Adipocyte (in vitro differentiated cells): ENCODE measurements around the gene HRH1.

ENCODE experiments used
- DNase-seq: peaks from one replicate; pipeline ENCODE4 v3.0.0-alpha.2; 2015; ENCODE audit warnings: low read depth
- H3K27me3 ChIP-seq: replicated peaks from 2 replicates; pipeline ENCODE4 v1.7.0; 2013; ENCODE audit warnings: mild to moderate bottlenecking, low read length, moderate library complexity; ENCODE audit not compliant: control insufficient read depth, insufficient read depth
- H3K36me3 ChIP-seq: 2 replicates; pipeline ENCODE4 v1.7.0; 2013; ENCODE audit warnings: low read length, mild to moderate bottlenecking, moderate library complexity; ENCODE audit not compliant: control insufficient read depth, insufficient read depth, severe bottlenecking
- H3K4me1 ChIP-seq: 2 replicates; pipeline ENCODE4 v1.7.0; 2013; ENCODE audit warnings: mild to moderate bottlenecking, low read length, moderate library complexity; ENCODE audit not compliant: control insufficient read depth, insufficient read depth
- H3K4me3 ChIP-seq: 2 replicates; pipeline ENCODE4 v1.7.0; 2013; ENCODE audit warnings: mild to moderate bottlenecking, low read length, moderate library complexity
- H3K9ac ChIP-seq: 2 replicates; pipeline ENCODE4 v1.7.0; 2013; ENCODE audit warnings: mild to moderate bottlenecking, low read length, moderate library complexity
- H3K9me3 ChIP-seq: 2 replicates; pipeline ENCODE4 v1.7.0; 2013; ENCODE audit warnings: mild to moderate bottlenecking, low read length, moderate library complexity; ENCODE audit not compliant: control insufficient read depth

Gene HRH1

GRCh38 chr3:11144996-11145395 lies 9.3 kb upstream of the HRH1 start:
- no peaks in the 10 kb centered on the region for H3K36me3 ChIP-seq
- no peak overlapping the region for H3K9ac ChIP-seq
- H3K4me3 ChIP-seq = no peak overlapping the region
- peaks cover 23% of the 10 kb centered on the region for H3K4me1 ChIP-seq
- no peak for DNase-seq
- H3K9me3 ChIP-seq = no peaks in the 10 kb centered on the region
- H3K27me3 ChIP-seq = no peaks in the 10 kb centered on the region

GRCh38 chr3:11145888-11146287 lies 8.4 kb upstream of the HRH1 start:
- Histone ChIP-seq H3K9ac (no peak overlapping the region), H3K36me3 (no peaks in the 10 kb centered on the region), H3K27me3 (no peaks in the 10 kb centered on the region), H3K4me3 (no peak overlapping the region), H3K4me1 (peaks cover 23% of the 10 kb centered on the region), H3K9me3 (no peaks in the 10 kb centered on the region)
- DNase-seq = peak; percentile 73

GRCh38 chr3:11146773-11147660 lies 7.3 kb upstream of the HRH1 start:
- Histone ChIP-seq H3K9ac (no peak overlapping the region), H3K9me3 (no peaks in the 10 kb centered on the region), H3K4me1 (peaks cover 23% of the 10 kb centered on the region), H3K4me3 (no peak overlapping the region), H3K27me3 (no peaks in the 10 kb centered on the region), H3K36me3 (no peaks in the 10 kb centered on the region)
- DNase-seq = no peak

- H3K9me3 ChIP-seq = no peaks in the 10 kb centered on the region
- H3K27me3 ChIP-seq = no peaks in the 10 kb centered on the region
- DNase-seq = no peak
- H3K4me3 ChIP-seq = no peak overlapping the region
- H3K36me3 ChIP-seq = no peaks in the 10 kb centered on the region
- peaks cover 25% of the 10 kb centered on the region for H3K4me1 ChIP-seq
- H3K9ac ChIP-seq = no peak overlapping the region
These were observed 4.0 kb upstream of the HRH1 start for GRCh38 chr3:11150256-11150655.

- no peak overlapping the region for H3K9ac ChIP-seq
- H3K9me3 ChIP-seq = no peaks in the 10 kb centered on the region
- no peak overlapping the region for H3K4me3 ChIP-seq
- no peak for DNase-seq
- H3K27me3 ChIP-seq = no peaks in the 10 kb centered on the region
- H3K36me3 ChIP-seq = no peaks in the 10 kb centered on the region
- H3K4me1 ChIP-seq = peaks cover 15% of the 10 kb centered on the region
These were observed 2.0 kb upstream of the HRH1 start for GRCh38 chr3:11152301-11152700.

GRCh38 chr3:11154953-11155325 lies 646 bp downstream of the HRH1 start:
- Histone ChIP-seq H3K27me3 (no peaks in the 10 kb centered on the region), H3K9me3 (no peaks in the 10 kb centered on the region), H3K36me3 (no peaks in the 10 kb centered on the region), H3K4me1 (peaks cover 26% of the 10 kb centered on the region), H3K4me3 (peak overlapping the region; percentile 80), H3K9ac (peak overlapping the region; percentile 63)
- peak; percentile 43 for DNase-seq

- H3K27me3 ChIP-seq = no peaks in the 10 kb centered on the region
- no peaks in the 10 kb centered on the region for H3K9me3 ChIP-seq
- peaks cover 23% of the 10 kb centered on the region for H3K4me1 ChIP-seq
- H3K4me3 ChIP-seq = peak overlapping the region; percentile 80
- peak overlapping the region; percentile 63 for H3K9ac ChIP-seq
- peak; percentile 91 for DNase-seq
- no peaks in the 10 kb centered on the region for H3K36me3 ChIP-seq
These were observed 1.2 kb downstream of the HRH1 start for GRCh38 chr3:11155341-11156025.

- peaks cover 22% of the 10 kb centered on the region for H3K4me1 ChIP-seq
- no peaks in the 10 kb centered on the region for H3K27me3 ChIP-seq
- H3K36me3 ChIP-seq = no peaks in the 10 kb centered on the region
- H3K9ac ChIP-seq = no peak overlapping the region
- no peak overlapping the region for H3K4me3 ChIP-seq
- DNase-seq = no peak
- no peaks in the 10 kb centered on the region for H3K9me3 ChIP-seq
These were observed 1.7 kb downstream of the HRH1 start for GRCh38 chr3:11156026-11156410.

- Histone ChIP-seq H3K36me3 (no peaks in the 10 kb centered on the region), H3K27me3 (no peaks in the 10 kb centered on the region), H3K9me3 (no peaks in the 10 kb centered on the region)
These were observed 3.1 kb downstream of the HRH1 start for GRCh38 chr3:11157421-11157820.

GRCh38 chr3:11159421-11159904 lies 5.2 kb downstream of the HRH1 start:
- H3K4me3 ChIP-seq = peak overlapping the region; percentile 42

More at GRCh38 chr3:11157421-11157820, 3.1 kb downstream of the HRH1 start:
- H3K4me3 ChIP-seq = no peak overlapping the region
- H3K4me1 ChIP-seq = peaks cover 22% of the 10 kb centered on the region
- no peak overlapping the region for H3K9ac ChIP-seq
- no peak for DNase-seq

GRCh38 chr3:11161666-11162065 lies 7.4 kb downstream of the HRH1 start:
- Histone ChIP-seq H3K36me3 (no peaks in the 10 kb centered on the region), H3K9ac (no peak overlapping the region), H3K27me3 (no peaks in the 10 kb centered on the region), H3K9me3 (no peaks in the 10 kb centered on the region), H3K4me3 (no peak overlapping the region), H3K4me1 (peaks cover 13% of the 10 kb centered on the region)
- DNase-seq = no peak

More at GRCh38 chr3:11159421-11159904, 5.2 kb downstream of the HRH1 start:
- peak overlapping the region; percentile 27 for H3K9ac ChIP-seq
- H3K27me3 ChIP-seq = no peaks in the 10 kb centered on the region
- no peaks in the 10 kb centered on the region for H3K9me3 ChIP-seq
- no peaks in the 10 kb centered on the region for H3K36me3 ChIP-seq
- H3K4me1 ChIP-seq = peaks cover 22% of the 10 kb centered on the region
- peak; percentile 90 for DNase-seq
